22Rv1 (cell line): ENCODE results near the gene TMEM143.
"Not testable (repeated sequence)": the region's sequence is repeated elsewhere in the genome, so short reads cannot be mapped to it uniquely, and the experiment has no call there.

Experiments
- H3K27ac ChIP-seq: fragments of 450-650 bp; 2 replicates; pipeline ENCODE4 v1.5.1; 2017
- CTCF ChIP-seq: fragments of 450-650 bp; IDR thresholded peaks from 2 replicates; pipeline ENCODE4 v1.5.1; 2017; ENCODE audit warnings: mild to moderate bottlenecking
- ZFX ChIP-seq: fragments of 450-650 bp; IDR thresholded peaks from 2 replicates; pipeline ENCODE4 v1.6.1; 2017; ENCODE audit warnings: antibody characterized with exemption, borderline replicate concordance

Gene TMEM143

GRCh38 chr19:48325265-48325910 lies 38.4 kb downstream of the TMEM143 start, which contains the start of gene EMP3:
Gene EMP3 (plus strand): TSS chr19:48325552. CDS start chr19:48326845, 1,293 bp downstream.
- H3K27ac ChIP-seq = peak within 1 kb of the TSS; percentile 97

GRCh38 chr19:48321622-48322591 lies 41.8 kb downstream of the TMEM143 start:
- peak overlapping the region; percentile 97 for H3K27ac ChIP-seq
- TF ChIP-seq ZFX (no peak), CTCF (no peak)

More at GRCh38 chr19:48325265-48325910, 38.4 kb downstream of the TMEM143 start, which contains the start of gene EMP3:
- TF ChIP-seq ZFX (no peak), CTCF (no peak)

GRCh38 chr19:48321372-48321621 lies 42.4 kb downstream of the TMEM143 start:
- H3K27ac ChIP-seq = peak overlapping the region; percentile 97
- TF ChIP-seq ZFX (no peak), CTCF (no peak)

GRCh38 chr19:48319647-48320541 lies 43.8 kb downstream of the TMEM143 start:
- TF ChIP-seq ZFX = no peak
- TF ChIP-seq CTCF = peak; percentile 91
- peak overlapping the region; percentile 97 for H3K27ac ChIP-seq

GRCh38 chr19:48318286-48318987 lies 45.3 kb downstream of the TMEM143 start:
- no peak for TF ChIP-seq ZFX
- TF ChIP-seq CTCF = no peak
- no peak overlapping the region for H3K27ac ChIP-seq

- H3K27ac ChIP-seq = not testable (repeated sequence)
Measured at GRCh38 chr19:48317708-48317960, 46.1 kb downstream of the TMEM143 start.

- no peak overlapping the region for H3K27ac ChIP-seq
- TF ChIP-seq CTCF (no peak), ZFX (no peak)
Measured at GRCh38 chr19:48315712-48316111, 48.0 kb downstream of the TMEM143 start.
